Measurements from ENCODE around the gene L3HYPDH. TPM values are rescaled to one million over a fixed set of nuclear protein-coding genes. Genes with fewer than 3 reads are reported as not detected.
"Not testable (repeated sequence)": the region's sequence is repeated elsewhere in the genome, so short reads cannot be mapped to it uniquely, and the experiment has no call there.

L3HYPDH gene
- total RNA-seq, 1 experiment from 2014 or later: 22.0 TPM

DNA sequence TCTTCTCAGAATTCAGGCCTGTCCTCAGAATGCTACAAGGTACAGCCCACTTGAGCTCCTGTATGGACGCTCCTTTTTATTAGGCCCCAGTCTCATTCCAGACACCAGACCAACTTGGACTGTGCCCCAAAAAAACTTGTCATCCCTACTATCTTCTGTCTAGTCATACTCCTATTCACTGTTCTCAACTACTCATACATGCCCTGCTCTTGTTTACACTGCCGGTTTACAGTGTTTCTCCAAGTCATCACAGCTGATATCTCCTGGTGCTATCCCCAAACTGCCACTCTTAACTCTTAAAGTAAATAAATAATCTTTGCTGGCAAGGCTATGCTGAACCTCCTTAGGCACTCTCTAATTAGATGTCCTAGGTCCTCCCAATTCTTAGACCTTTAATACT lies 35.5 kb downstream of the L3HYPDH start:
- in situ Hi-C loops (cut with HindIII; ENCODE audit: low pct_unique_long_range_greater_than_20kb, low sequenced_read_pairs); DNase-seq (ENCODE audit: low read depth, low spot score): not testable (repeated sequence)

- in situ Hi-C loops (cut with HindIII; ENCODE audit: low pct_unique_long_range_greater_than_20kb, low sequenced_read_pairs): no loop called here
- DNase-seq (ENCODE audit: low read depth, low spot score): no peak
Measured at GRCh38 chr14:59439256-59439965, 44.8 kb downstream of the L3HYPDH start.

DNA sequence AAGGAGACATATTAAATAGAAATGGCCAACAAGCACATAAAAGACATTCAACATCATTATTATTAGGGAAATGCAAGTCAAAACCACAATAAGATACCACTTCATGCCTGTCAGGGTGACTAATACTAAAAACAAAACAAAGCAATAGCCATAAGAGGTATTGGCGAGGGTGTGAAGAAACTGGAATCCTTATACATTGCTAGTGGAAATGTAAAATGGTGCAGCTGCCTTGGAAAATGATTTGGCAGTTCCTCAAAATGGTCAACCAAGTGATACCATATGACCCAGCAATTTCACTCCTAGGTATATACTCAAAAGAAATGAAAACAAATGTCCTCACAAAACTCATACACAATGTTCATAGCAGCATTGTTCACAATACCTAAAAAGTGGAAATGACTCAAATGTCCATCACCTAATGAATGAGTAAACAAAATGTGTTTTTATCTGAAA lies 46.0 kb downstream of the L3HYPDH start:
- DNase-seq (ENCODE audit: low read depth, low spot score): no peak
- in situ Hi-C loops (cut with HindIII; ENCODE audit: low pct_unique_long_range_greater_than_20kb, low sequenced_read_pairs): no loop called here

GRCh38 chr14:59435987-59436386 lies 48.2 kb downstream of the L3HYPDH start:
- in situ Hi-C loops (cut with HindIII; ENCODE audit: low pct_unique_long_range_greater_than_20kb, low sequenced_read_pairs): no loop called here

DNA sequence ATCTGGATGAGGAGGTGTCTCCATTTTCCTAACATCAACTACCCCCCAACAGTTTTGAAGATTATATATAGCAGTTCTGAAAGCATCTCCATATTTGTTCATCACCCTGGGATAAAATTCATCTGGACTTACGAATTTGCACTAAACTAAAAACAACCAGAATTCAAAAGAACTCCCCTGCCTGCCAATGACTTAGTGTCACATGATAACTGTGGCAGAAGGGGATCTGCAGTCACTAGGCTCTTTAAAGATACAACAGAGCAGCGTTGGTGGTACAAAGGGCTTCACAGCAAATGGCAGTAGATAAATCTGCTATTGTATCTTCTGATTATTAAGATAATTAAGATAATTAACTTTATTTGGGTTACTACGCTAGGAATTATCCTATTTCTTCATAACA lies 49.1 kb downstream of the L3HYPDH start:
- in situ Hi-C loops (cut with HindIII; ENCODE audit: low pct_unique_long_range_greater_than_20kb, low sequenced_read_pairs): no loop called here
- no peak for DNase-seq (ENCODE audit: low read depth, low spot score)

More at GRCh38 chr14:59435987-59436386, 48.2 kb downstream of the L3HYPDH start:
- no peak for DNase-seq (ENCODE audit: low read depth, low spot score)

- DNase-seq (ENCODE audit: low read depth, low spot score): no peak
- in situ Hi-C loops (cut with HindIII; ENCODE audit: low pct_unique_long_range_greater_than_20kb, low sequenced_read_pairs): no loop called here
Measured at GRCh38 chr14:59429790-59430189, 54.4 kb downstream of the L3HYPDH start.

- DNase-seq (ENCODE audit: low read depth, low spot score): no peak
- in situ Hi-C loops (cut with HindIII; ENCODE audit: low pct_unique_long_range_greater_than_20kb, low sequenced_read_pairs): no loop called here
Measured at GRCh38 chr14:59428581-59429012, 55.6 kb downstream of the L3HYPDH start.

DNA sequence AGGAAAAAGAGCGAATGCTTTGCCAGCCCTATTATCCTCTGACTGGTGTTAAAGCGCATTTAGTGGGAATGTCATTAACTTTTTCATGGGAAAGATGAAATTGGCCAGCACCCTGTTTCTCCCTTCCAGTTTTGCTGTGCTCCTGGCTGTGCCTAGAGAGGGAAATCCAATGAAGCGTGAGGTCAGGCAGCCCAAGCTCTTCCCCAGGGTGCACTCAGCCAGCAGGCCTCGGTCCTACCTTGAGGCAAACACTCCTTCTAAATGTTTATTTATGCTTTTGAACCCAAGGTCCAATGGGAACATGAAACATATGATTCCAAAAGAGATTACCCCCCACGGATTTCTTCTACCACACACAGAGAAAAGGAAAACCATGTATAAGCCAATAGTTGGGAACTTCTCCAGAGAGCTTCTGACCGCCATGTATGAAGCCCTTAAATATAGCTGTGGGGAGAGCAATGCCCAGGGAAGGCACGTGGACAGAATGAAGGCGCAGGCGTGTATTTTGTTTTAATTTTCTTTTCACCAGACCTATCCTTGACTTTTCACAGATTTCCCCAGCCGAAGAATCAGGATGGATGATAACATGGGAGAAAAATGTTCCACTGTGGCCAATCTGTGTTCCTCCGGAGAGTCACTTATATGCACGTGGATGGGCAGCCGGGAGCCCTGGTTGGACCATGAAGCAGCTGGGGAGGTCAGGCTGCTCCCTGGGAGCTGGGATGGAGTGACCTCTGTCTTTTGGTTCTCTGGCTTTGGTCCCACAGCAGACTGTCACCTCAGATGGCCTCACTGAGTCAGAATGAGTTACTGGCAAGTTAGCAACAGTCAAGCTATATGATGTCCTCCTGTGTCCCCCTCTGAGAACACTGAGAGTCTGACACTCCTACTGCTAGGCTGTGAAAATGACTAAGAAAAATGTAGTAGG lies 56.3 kb downstream of the L3HYPDH start:
- in situ Hi-C loops (cut with HindIII; ENCODE audit: low pct_unique_long_range_greater_than_20kb, low sequenced_read_pairs): no loop called here
- no peak for DNase-seq (ENCODE audit: low read depth, low spot score)

GRCh38 chr14:59425322-59425935 lies 58.8 kb downstream of the L3HYPDH start:
- in situ Hi-C loops (cut with HindIII; ENCODE audit: low pct_unique_long_range_greater_than_20kb, low sequenced_read_pairs): no loop called here

DNA sequence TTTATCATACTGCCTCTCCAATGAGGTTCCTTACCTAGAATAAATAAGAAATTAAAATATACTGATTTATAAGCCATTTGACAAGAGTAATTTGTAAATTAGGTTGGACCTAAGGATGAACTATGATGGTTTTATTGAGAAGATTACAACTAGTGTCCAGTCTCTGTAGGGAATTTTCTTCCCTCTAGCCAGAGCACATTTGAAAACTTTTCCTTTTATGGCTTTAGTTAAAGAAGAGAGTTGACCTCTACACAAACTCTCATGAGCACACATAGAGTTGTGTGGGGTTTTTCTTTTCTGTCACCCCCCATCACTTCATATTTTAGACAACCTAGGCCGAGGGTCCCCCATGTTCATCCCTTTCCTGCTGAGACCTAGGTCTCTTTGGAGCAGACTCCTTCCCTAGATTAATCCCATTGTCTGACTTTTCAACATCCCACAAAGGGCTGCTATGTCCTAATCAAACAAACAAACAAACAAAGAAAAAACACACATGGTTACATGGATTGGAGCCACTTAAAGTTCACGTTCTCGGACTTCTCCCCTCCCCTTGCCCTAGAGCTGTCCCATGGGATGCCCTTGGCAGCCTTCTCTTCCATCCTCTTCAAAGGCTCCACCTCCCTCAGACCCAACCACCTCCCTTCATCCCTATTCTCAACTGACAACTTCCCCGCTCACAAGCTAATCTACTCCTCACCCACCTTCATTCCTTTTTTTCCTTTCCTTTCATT lies 59.7 kb downstream of the L3HYPDH start:
- in situ Hi-C loops (cut with HindIII; ENCODE audit: low pct_unique_long_range_greater_than_20kb, low sequenced_read_pairs): no loop called here
- DNase-seq (ENCODE audit: low read depth, low spot score): no peak

More at GRCh38 chr14:59425322-59425935, 58.8 kb downstream of the L3HYPDH start:
- no peak for DNase-seq (ENCODE audit: low read depth, low spot score)

Other genes starting within 250 kb of the L3HYPDH start
- gene GPR135, start 19.0 kb downstream of the L3HYPDH start, total RNA-seq (2014; rRNA removed; shearing (Covaris generic)): 2.4 and 2.9 TPM in 2 replicates
- 102 and 104 TPM in 2 replicates for gene JKAMP, start 109 bp upstream of the L3HYPDH start, total RNA-seq (2014; rRNA removed; shearing (Covaris generic))
- gene CCDC175, start 92.4 kb upstream of the L3HYPDH start, total RNA-seq (2014; rRNA removed; shearing (Covaris generic)): not detected in 2 replicates

Data from SK-MEL-5 (cell line).